ENCODE measurements around the gene LRTM2.

LRTM2 gene

DNA sequence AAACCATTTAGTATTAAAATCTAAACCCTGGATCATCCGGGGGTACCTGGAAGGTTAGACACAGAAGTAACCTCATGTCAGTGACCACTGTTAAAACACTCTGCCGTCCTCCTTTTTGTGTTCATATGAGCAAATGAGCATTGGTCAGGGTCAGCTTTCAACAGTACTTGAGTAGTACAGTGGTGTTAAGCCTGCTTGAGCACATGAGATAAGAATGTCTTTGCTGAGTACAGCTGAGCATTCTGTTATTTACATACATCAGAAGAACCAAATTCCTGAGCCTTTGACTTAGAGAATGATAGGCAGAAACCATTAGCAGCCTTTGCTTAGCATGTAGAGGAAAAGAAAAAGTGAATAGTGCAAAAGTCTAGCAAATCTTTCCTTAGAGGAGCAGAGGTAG, 38.6 kb upstream of the LRTM2 start:
- peaks cover 84% of the 10 kb centered on the region for H3K36me3 ChIP-seq (ENCODE audit: insufficient read depth, low read length)
- H3K79me2 ChIP-seq (ENCODE audit: insufficient read depth, low read length) = peaks cover 1% of the 10 kb centered on the region; the same call in 1 of the 2 replicates
- no peaks in the 10 kb centered on the region for H3K9me2 ChIP-seq (replicated peaks; ENCODE audit: low read depth, low read length)
- H3K9me3 ChIP-seq (ENCODE audit: insufficient read depth, low read depth, low read length) = no peaks in the 10 kb centered on the region
- H2AFZ ChIP-seq (ENCODE audit: low read length) = no peak overlapping the region
- H3K27me3 ChIP-seq (ENCODE audit: insufficient read depth, low read length, poor library complexity, severe bottlenecking) = no peaks in the 10 kb centered on the region
- TF ChIP-seq, protein P1, sequence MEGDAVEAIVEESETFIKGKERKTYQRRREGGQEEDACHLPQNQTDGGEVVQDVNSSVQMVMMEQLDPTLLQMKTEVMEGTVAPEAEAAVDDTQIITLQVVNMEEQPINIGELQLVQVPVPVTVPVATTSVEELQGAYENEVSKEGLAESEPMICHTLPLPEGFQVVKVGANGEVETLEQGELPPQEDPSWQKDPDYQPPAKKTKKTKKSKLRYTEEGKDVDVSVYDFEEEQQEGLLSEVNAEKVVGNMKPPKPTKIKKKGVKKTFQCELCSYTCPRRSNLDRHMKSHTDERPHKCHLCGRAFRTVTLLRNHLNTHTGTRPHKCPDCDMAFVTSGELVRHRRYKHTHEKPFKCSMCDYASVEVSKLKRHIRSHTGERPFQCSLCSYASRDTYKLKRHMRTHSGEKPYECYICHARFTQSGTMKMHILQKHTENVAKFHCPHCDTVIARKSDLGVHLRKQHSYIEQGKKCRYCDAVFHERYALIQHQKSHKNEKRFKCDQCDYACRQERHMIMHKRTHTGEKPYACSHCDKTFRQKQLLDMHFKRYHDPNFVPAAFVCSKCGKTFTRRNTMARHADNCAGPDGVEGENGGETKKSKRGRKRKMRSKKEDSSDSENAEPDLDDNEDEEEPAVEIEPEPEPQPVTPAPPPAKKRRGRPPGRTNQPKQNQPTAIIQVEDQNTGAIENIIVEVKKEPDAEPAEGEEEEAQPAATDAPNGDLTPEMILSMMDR (conservative IDR thresholded peaks at IDR 0.05; ENCODE audit: low read length) = no peak
- no peak for TF ChIP-seq EZH2phosphoT487 (IDR thresholded peaks at IDR 0.05; ENCODE audit: borderline replicate concordance)
- H3K4me2 ChIP-seq (ENCODE audit: low read depth, low read length, poor library complexity, severe bottlenecking) = no peak overlapping the region
- H3K9ac ChIP-seq (ENCODE audit: low read depth, low read length, poor library complexity, severe bottlenecking) = no peak overlapping the region
- H4K20me1 ChIP-seq (ENCODE audit: insufficient read depth, low read length, poor library complexity, severe bottlenecking) = no peaks in the 10 kb centered on the region
- no peaks in the 10 kb centered on the region for H3F3A ChIP-seq (ENCODE audit: low read depth)
- H3K4me1 ChIP-seq (ENCODE audit: insufficient read depth, low read length, poor library complexity, severe bottlenecking) = no peaks in the 10 kb centered on the region
- no peak overlapping the region for H3K4me3 ChIP-seq (ENCODE audit: low read length, poor library complexity, severe bottlenecking)

GRCh38 chr12:1782215-1782614, 38.1 kb upstream of the LRTM2 start:
- Histone ChIP-seq H3F3A (ENCODE audit: low read depth) (no peaks in the 10 kb centered on the region), H3K27me3 (ENCODE audit: insufficient read depth, low read length, poor library complexity, severe bottlenecking) (no peaks in the 10 kb centered on the region), H4K20me1 (ENCODE audit: insufficient read depth, low read length, poor library complexity, severe bottlenecking) (no peaks in the 10 kb centered on the region), H3K4me3 (ENCODE audit: low read length, poor library complexity, severe bottlenecking) (no peak overlapping the region), H3K9ac (ENCODE audit: low read depth, low read length, poor library complexity, severe bottlenecking) (no peak overlapping the region), H3K4me2 (ENCODE audit: low read depth, low read length, poor library complexity, severe bottlenecking) (no peak overlapping the region), H2AFZ (ENCODE audit: low read length) (no peak overlapping the region), H3K9me3 (ENCODE audit: insufficient read depth, low read depth, low read length) (no peaks in the 10 kb centered on the region), H3K36me3 (ENCODE audit: insufficient read depth, low read length) (peaks cover 89% of the 10 kb centered on the region), H3K4me1 (ENCODE audit: insufficient read depth, low read length, poor library complexity, severe bottlenecking) (no peaks in the 10 kb centered on the region), H3K9me2 (replicated peaks; ENCODE audit: low read depth, low read length) (no peaks in the 10 kb centered on the region), H3K79me2 (ENCODE audit: insufficient read depth, low read length) (no peaks in the 10 kb centered on the region)
- TF ChIP-seq EZH2phosphoT487 (IDR thresholded peaks at IDR 0.05; ENCODE audit: borderline replicate concordance) = no peak
- TF ChIP-seq, protein P1 (conservative IDR thresholded peaks at IDR 0.05; ENCODE audit: low read length) = no peak

DNA sequence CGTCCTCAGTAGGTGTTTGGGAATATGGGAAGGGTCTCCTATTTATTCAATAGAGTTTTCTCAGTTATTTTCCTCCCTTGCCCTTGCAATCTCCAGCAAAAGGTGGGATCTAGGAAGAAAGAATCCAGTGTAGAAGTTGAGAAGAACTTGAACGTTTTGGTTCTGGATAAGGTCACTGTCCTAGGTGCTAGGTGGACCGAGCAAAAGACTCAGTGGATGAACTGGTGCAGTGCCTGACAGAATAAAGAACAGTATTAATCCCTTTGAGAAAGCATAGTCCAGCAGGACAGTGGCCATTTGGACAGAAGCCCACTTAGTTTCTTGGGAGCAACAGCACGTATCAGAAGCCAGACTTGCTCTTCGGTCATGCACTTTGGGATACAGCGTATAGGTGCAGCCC, 32.7 kb upstream of the LRTM2 start:
- no peaks in the 10 kb centered on the region for H3K9me3 ChIP-seq (ENCODE audit: insufficient read depth, low read depth, low read length)
- H3K27me3 ChIP-seq (ENCODE audit: insufficient read depth, low read length, poor library complexity, severe bottlenecking) = no peaks in the 10 kb centered on the region
- no peak for TF ChIP-seq EZH2phosphoT487 (IDR thresholded peaks at IDR 0.05; ENCODE audit: borderline replicate concordance)
- TF ChIP-seq, protein P1 (conservative IDR thresholded peaks at IDR 0.05; ENCODE audit: low read length) = no peak
- H3F3A ChIP-seq (ENCODE audit: low read depth) = no peaks in the 10 kb centered on the region
- H3K4me3 ChIP-seq (ENCODE audit: low read length, poor library complexity, severe bottlenecking) = no peak overlapping the region
- no peak overlapping the region for H2AFZ ChIP-seq (ENCODE audit: low read length)
- no peak overlapping the region for H3K4me2 ChIP-seq (ENCODE audit: low read depth, low read length, poor library complexity, severe bottlenecking)
- H3K9ac ChIP-seq (ENCODE audit: low read depth, low read length, poor library complexity, severe bottlenecking) = no peak overlapping the region
- peaks cover 53% of the 10 kb centered on the region for H3K36me3 ChIP-seq (ENCODE audit: insufficient read depth, low read length)
- peaks cover 13% of the 10 kb centered on the region for H3K4me1 ChIP-seq (ENCODE audit: insufficient read depth, low read length, poor library complexity, severe bottlenecking)
- no peaks in the 10 kb centered on the region for H3K9me2 ChIP-seq (replicated peaks; ENCODE audit: low read depth, low read length)
- no peaks in the 10 kb centered on the region for H4K20me1 ChIP-seq (ENCODE audit: insufficient read depth, low read length, poor library complexity, severe bottlenecking)
- no peaks in the 10 kb centered on the region for H3K79me2 ChIP-seq (ENCODE audit: insufficient read depth, low read length)
